ENCODE results near the gene SMARCD1.

Gene SMARCD1

DNA sequence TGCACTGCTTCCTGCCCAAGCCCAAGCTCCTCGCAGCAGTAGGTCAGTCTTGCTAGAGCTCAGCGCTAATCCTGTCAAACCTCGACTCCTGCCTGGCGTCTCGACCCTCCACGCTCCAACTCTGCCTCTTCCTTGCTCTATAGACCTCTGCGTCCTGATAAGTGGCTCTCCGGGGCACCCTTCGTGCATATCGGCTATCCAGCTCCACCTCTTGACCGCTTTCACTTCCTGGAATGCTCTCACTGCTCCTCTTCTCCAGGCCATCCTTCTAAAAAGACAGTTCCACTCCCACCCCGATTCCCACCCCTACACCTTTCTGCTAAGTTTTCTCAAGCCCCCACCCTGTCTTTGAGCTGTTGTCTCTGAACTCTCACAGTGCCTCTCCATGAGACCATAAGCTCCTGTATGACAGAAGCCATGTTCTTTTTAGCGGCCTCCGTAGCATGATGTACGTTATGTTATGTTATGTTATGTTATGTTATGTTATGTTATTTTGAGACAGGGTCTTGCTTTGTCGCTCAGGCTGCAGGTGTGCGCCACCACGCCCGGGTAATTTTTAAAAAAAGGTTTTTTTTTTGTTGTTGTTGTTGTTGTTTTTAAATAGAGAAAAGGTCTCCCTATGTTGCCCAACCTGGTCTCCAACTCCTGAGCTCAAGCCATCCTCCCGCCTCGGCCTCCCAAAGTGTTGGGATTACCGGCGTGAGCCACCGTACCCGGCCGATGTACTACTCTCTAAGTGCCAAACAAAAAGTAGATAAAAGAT is 27.5 kb downstream of the SMARCD1 start:
- 0 out of 2 replicates have a peak, but pooled peaks have one; percentile 44 for TF ChIP-seq SIN3A (IDR thresholded peaks at IDR 0.05; ENCODE audit: borderline replicate concordance, insufficient read depth, low read length)
- no peak for TF ChIP-seq TAF1 (IDR thresholded peaks at IDR 0.05; ENCODE audit: borderline replicate concordance, insufficient read depth, low read length)

DNA sequence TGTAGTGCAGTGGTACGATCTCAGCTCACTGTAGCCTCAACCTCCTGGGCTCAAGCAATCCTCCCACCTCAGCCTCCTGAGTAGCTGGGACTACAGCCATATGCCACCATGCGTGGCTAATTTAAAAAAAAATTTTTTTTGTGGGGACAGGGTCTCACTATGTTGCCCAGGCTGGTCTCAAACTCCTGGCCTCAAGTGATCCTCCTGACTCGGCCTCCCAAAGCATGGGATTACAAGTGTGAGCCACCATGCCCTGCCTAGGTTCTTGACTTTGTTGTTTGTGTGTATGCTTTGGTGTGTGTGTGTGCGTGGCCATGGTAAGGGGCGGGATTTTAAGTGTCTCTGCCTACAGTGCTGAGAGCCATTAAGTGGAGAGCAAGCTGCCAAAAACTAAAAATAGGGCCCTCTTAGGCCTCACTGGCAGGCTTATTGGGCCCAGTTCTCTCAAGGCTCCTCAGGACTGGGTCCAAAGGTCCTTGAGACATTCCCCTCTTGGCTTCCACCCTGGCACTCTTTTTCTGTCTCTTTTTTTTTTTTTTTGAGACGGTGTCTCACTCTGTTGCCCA is 32.0 kb downstream of the SMARCD1 start:
- TF ChIP-seq TAF1 (IDR thresholded peaks at IDR 0.05; ENCODE audit: borderline replicate concordance, insufficient read depth, low read length), result no peak
- TF ChIP-seq POLR2AphosphoS5 (IDR thresholded peaks at IDR 0.05; ENCODE audit: low read depth, low read length), result no peak
- no peak for TF ChIP-seq SIN3A (IDR thresholded peaks at IDR 0.05; ENCODE audit: borderline replicate concordance, insufficient read depth, low read length)
- no peak for TF ChIP-seq FOXP2 (optimal IDR thresholded peaks at IDR 0.05; ENCODE audit: borderline replicate concordance, extremely low read depth, extremely low read length, insufficient read depth)
- TF ChIP-seq, protein P1, sequence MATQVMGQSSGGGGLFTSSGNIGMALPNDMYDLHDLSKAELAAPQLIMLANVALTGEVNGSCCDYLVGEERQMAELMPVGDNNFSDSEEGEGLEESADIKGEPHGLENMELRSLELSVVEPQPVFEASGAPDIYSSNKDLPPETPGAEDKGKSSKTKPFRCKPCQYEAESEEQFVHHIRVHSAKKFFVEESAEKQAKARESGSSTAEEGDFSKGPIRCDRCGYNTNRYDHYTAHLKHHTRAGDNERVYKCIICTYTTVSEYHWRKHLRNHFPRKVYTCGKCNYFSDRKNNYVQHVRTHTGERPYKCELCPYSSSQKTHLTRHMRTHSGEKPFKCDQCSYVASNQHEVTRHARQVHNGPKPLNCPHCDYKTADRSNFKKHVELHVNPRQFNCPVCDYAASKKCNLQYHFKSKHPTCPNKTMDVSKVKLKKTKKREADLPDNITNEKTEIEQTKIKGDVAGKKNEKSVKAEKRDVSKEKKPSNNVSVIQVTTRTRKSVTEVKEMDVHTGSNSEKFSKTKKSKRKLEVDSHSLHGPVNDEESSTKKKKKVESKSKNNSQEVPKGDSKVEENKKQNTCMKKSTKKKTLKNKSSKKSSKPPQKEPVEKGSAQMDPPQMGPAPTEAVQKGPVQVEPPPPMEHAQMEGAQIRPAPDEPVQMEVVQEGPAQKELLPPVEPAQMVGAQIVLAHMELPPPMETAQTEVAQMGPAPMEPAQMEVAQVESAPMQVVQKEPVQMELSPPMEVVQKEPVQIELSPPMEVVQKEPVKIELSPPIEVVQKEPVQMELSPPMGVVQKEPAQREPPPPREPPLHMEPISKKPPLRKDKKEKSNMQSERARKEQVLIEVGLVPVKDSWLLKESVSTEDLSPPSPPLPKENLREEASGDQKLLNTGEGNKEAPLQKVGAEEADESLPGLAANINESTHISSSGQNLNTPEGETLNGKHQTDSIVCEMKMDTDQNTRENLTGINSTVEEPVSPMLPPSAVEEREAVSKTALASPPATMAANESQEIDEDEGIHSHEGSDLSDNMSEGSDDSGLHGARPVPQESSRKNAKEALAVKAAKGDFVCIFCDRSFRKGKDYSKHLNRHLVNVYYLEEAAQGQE (IDR thresholded peaks at IDR 0.05; ENCODE audit: insufficient read depth in 1 of 2, low read depth in 2 of 2, low read length in 2 of 2), result no peak

DNA sequence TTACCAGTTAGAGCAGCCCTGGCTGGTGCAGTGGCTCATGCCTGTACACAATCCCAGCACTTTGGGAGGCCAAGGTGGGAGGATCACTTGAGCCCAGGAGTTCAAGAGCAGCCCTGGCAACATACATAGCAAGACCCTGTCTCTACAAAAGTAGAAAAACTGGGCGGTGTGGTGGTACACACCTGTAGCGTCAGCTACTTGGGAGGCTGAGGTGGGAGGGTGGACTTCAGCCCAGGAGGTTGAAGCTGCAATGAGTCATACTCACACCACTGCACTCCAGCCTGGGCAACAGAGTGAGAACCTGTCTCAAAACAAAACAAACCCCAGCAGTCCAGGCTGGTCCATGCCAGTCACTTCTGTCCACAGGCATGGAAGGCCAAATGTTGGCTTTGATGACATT is 34.2 kb downstream of the SMARCD1 start:
- TF ChIP-seq FOXP2 (optimal IDR thresholded peaks at IDR 0.05; ENCODE audit: borderline replicate concordance, extremely low read depth, extremely low read length, insufficient read depth) (no peak), SIN3A (IDR thresholded peaks at IDR 0.05; ENCODE audit: borderline replicate concordance, insufficient read depth, low read length) (no peak), POLR2AphosphoS5 (IDR thresholded peaks at IDR 0.05; ENCODE audit: low read depth, low read length) (no peak), TAF1 (IDR thresholded peaks at IDR 0.05; ENCODE audit: borderline replicate concordance, insufficient read depth, low read length) (no peak)
- TF ChIP-seq, protein P1 (IDR thresholded peaks at IDR 0.05; ENCODE audit: insufficient read depth in 1 of 2, low read depth in 2 of 2, low read length in 2 of 2), result no peak

DNA sequence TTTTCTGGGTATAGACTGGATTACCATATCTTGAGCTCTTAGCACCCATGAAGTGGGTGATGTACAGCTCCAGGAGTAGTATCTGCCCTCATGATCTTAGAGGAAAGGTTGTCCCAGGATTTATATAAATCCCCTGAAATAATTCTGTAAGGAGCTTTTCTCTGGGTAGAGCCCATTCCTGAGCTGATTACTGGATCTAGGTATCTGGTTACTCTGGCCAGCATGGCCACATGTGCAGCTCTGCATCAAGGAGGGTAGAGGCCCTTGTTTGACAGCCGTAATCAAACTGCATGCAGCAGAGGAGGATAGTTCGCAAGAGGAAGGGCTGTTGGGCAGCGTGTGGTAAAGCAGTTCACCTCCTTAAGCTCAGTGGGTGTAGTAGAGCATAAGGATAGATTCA is 35.4 kb downstream of the SMARCD1 start:
- TF ChIP-seq POLR2AphosphoS5 (IDR thresholded peaks at IDR 0.05; ENCODE audit: low read depth, low read length) (no peak), TAF1 (IDR thresholded peaks at IDR 0.05; ENCODE audit: borderline replicate concordance, insufficient read depth, low read length) (no peak), SIN3A (IDR thresholded peaks at IDR 0.05; ENCODE audit: borderline replicate concordance, insufficient read depth, low read length) (no peak), FOXP2 (optimal IDR thresholded peaks at IDR 0.05; ENCODE audit: borderline replicate concordance, extremely low read depth, extremely low read length, insufficient read depth) (no peak)
- TF ChIP-seq, protein P1 (IDR thresholded peaks at IDR 0.05; ENCODE audit: insufficient read depth in 1 of 2, low read depth in 2 of 2, low read length in 2 of 2), result no peak

DNA sequence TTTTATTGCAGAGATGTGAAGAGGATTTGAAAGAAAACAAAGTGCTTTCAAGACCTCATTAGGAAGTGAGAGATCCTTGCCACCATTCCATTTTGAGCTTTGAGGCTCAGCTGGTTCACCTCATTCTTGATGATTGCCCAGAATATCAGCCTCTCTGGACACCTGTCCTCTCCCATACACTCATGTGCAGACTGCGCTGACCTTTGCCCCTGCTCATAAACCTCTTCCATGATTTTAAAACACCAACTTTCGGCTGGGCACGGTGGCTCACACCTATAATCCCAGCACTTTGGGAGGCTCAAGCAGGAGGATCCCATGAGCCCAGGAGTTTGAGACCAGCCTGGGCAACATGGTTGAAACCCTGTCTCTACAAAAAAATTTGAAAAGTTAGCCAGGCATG is 35.8 kb downstream of the SMARCD1 start:
- TF ChIP-seq SIN3A (IDR thresholded peaks at IDR 0.05; ENCODE audit: borderline replicate concordance, insufficient read depth, low read length), result no peak
- TF ChIP-seq, protein P1 (IDR thresholded peaks at IDR 0.05; ENCODE audit: insufficient read depth in 1 of 2, low read depth in 2 of 2, low read length in 2 of 2), result no peak
- no peak for TF ChIP-seq TAF1 (IDR thresholded peaks at IDR 0.05; ENCODE audit: borderline replicate concordance, insufficient read depth, low read length)
- TF ChIP-seq POLR2AphosphoS5 (IDR thresholded peaks at IDR 0.05; ENCODE audit: low read depth, low read length), result no peak
- no peak for TF ChIP-seq FOXP2 (optimal IDR thresholded peaks at IDR 0.05; ENCODE audit: borderline replicate concordance, extremely low read depth, extremely low read length, insufficient read depth)

Data from PFSK-1 (cell line).